ENCODE results near the gene E2F1.
"Not testable (repeated sequence)": the region's sequence is repeated elsewhere in the genome, so short reads cannot be mapped to it uniquely, and the experiment has no call there.

Gene E2F1

GRCh38 chr20:33640287-33640686 lies 45.9 kb downstream of the E2F1 start:
- no peak for DNase-seq (ENCODE audit: low read depth)

- no peak for DNase-seq (ENCODE audit: low read depth)
Observed at GRCh38 chr20:33636776-33637175, 49.4 kb downstream of the E2F1 start.

GRCh38 chr20:33635341-33635740 lies 50.8 kb downstream of the E2F1 start:
- DNase-seq (ENCODE audit: low read depth), result no peak

- not testable (repeated sequence) for DNase-seq (ENCODE audit: low read depth)
Observed at GRCh38 chr20:33631910-33632309, 54.3 kb downstream of the E2F1 start.

GRCh38 chr20:33630507-33630906 lies 55.7 kb downstream of the E2F1 start:
- no peak for DNase-seq (ENCODE audit: low read depth)

GRCh38 chr20:33629979-33630378 lies 56.2 kb downstream of the E2F1 start:
- no peak for DNase-seq (ENCODE audit: low read depth)

GRCh38 chr20:33629533-33629932 lies 56.7 kb downstream of the E2F1 start:
- DNase-seq (ENCODE audit: low read depth), result no peak

- no peak for DNase-seq (ENCODE audit: low read depth)
Observed at GRCh38 chr20:33627577-33628216, 58.5 kb downstream of the E2F1 start.

- DNase-seq (ENCODE audit: low read depth), result no peak
Observed at GRCh38 chr20:33626190-33626589, 60.0 kb downstream of the E2F1 start.
